IPS-NIHi11 (cell line): Measurements from ENCODE around the gene TMEM132C.
A peak's percentile ranks its signal among the peaks of the same experiment; 100 is the strongest.

Experiments used
- DNase-seq: peaks from one replicate; pipeline ENCODE4 v3.0.0; 2012; ENCODE audit warnings: mixed read lengths, low spot score

The TMEM132C gene

DNA sequence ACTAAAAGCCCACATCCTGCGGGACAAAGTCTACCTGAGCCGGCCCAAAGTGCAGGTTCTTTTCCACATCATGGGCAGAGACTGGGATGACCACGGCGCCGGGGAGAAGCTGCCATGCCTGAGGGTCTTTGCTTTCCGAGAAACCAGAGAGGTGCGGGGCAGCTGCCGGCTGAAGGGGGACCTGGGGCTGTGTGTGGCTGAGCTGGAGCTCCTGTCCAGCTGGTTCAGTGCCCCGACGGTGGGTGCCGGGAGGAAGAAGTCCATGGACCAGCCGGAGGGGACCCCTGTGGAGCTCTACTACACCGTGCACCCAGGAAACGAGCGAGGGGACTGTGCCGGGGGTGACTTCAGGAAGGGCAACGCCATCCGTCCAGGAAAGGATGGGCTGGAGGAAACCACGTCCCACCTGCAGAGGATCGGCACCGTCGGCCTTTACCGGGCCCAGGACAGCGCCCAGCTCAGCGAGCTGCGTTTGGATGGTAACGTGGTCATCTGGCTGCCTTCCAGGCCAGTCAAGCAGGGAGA is 148.1 kb downstream of the TMEM132C start:
- no peak for DNase-seq

DNA sequence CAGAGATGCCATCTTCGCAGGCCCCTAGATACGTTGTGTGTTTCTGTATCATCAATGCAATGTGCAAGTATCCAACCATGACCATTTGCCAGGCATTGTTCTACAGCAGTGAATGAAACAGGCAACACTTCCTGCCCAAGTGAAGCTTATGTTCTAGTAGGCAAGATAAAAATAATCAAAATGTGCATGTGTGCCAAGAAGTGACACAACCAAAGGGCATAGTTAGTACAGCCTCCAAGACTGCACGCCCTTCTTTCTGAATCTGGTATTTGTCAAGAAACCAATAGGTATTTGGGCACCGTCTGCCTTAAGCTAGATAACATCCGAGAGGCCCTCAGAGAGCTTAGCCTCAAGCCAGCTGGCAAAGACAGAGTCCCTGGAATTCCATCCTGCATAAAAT is 152.0 kb downstream of the TMEM132C start:
- no peak for DNase-seq

DNA sequence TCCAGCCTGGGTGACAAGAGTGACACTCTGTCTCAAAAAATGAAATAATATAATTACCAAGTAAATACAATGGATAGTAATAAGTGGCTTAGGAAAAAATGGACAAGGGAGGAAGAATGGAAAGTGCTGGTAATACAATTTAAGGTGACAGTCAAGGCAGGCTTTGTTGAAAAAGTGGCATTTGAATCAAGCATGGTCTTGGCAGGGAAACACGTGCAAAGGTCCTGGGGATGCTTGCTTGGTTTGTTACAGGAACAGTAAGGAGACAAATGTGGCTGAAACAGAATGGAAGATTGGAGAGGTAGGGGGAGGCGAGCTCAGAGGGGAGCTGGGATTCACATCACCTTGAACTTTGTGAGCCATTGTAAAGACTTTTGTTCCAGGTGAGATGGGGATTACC is 153.2 kb downstream of the TMEM132C start:
- DNase-seq, result no peak

DNA sequence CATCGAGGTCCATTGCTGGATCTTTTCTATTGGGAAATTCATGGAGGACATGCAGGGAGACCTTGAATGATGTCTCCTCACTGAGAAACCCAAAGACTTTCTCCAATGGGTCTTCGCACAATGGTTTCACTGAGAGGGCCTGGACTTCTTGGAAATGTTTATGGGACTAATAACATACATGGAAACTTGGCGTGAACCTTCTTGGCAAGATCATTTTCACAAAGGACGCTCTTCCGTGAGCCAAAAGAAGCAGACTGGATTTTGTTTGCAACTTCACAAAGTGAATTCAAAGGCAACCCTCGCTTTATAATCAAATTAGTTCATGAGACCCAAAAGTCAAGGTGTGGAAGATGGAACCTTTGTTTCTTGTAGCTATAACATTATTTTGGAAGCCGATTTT is 154.4 kb downstream of the TMEM132C start:
- no peak for DNase-seq

DNA sequence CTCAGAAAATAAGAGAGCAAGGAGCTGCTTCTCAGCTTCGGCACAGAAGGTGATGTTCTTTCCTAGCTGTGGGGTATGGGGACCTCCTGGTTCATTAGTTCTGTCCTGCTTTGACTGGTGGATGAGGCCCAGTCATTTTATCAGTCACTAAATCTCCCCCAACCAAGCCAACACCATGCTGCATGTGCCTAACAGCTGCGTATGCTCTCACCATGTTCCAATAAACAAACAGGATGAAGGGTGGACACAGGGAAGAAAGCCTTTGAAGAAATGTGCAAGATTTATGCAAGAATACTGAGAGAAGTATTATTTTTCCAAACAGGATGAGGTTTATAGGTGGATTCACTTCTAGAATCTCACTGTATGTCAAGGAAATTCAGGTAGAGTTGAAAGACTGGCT is 156.2 kb downstream of the TMEM132C start:
- no peak for DNase-seq

DNA sequence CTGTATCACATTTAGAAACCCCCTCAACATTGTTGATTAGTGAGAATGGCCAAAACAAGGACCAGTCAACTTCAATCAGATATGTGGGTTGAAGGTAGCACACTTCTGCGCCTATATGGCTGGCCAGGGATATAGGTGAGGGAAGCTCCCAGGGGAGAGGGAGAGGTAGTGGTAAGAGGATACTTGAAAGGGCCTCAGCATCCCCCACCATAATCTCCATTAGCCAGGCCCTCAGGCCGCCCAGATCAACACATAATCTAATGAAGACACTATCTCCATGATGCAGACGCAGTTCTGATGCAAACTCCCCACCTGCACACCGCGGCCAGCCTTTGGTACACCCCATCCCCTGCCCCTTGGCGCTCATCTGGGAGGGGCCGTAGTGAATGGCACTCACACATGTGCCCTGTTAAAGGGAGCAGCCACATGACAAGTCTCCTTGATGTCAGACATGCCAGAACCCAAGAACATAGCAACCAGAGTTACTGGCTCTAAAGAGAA is 158.0 kb downstream of the TMEM132C start:
- DNase-seq, result no peak

DNA sequence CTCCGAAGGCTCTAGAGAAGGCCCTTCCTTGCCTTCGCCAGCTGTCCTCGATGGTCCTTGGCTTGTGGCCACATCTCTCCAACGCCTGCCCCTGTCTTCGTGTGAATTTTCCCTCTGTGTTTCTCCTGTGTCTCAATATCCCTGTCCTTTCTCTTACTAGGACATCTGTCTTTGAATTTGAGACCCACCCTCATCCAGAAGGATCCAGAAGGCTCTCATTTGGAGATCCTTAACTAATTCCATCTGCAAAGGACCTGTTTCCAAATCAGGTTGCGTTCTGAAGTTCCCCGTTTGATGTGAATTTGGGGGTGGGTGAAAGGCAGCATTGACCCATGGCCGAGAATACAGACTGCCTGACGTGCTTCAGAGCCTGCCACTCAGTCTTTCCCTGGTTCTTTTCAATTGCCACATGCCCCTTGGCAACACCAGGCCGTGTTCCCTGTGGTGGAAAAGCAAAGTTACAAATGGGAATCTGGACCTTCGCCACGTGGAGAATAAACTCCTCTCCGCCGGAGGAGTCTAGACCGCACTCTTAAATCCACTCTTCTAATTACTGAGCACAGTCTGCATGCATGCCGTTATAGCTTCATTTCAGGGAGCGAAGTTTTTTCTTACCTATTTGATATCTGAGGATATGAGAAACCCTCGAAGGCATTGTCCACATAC is 158.8 kb downstream of the TMEM132C start:
- DNase-seq, result no peak

DNA sequence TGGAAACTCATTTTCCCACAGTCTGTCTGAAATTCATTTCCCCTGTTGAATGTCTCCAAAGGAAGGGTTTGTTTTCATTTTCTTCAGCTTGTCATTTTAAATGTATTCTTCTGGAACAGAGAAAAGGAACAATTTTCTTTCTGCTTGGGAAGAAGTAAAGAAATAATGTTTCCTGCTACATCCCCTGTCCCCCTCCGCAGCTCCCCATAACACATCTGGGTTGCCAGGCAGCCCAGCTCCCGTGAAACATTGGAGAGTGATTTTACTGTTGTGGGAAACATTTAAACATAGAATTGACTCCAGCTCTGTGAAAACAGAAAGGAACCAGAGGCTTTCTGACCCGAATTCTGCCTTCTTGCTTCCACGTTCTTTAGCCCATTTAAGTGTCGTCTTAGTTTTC is 159.5 kb downstream of the TMEM132C start:
- no peak for DNase-seq

DNA sequence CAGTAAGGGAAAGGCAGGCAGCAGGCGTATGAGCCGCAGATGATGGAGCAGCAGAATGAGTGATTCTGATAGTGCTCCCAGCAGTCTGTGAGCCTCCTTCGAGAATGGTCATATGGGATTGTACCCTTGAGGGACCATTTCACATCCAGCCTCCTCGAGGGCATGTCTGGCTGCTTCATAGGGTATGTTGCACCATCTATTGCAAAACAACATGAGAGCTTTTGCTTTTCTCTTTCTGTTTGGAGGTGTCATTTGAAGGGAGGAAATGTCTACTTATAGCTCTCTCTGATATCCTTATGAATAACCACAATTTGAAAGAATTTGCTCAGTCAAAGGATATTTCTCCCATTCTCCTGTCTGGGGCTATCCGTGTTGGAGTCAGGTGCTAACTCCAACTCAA is 172.8 kb downstream of the TMEM132C start:
- no peak for DNase-seq

DNA sequence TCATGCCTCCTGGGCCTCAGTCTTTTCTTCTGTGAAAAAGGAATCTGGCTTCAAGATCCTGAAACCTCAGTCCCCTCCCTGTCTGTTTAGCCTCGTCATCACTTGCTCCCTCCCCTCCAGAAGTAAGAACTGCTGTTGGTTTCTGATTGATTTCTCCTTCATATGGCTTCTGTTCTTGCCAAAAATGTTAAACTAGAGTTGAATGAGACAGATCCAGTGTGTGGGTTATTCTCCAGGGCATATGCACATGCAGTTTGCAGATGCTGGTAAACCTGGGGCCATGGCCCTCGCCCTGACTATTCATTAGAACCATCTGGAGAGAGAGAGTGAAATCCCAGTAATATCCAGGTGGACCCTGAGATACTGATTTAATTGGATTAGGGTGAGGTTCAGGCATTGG is 175.1 kb downstream of the TMEM132C start:
- no peak for DNase-seq

DNA sequence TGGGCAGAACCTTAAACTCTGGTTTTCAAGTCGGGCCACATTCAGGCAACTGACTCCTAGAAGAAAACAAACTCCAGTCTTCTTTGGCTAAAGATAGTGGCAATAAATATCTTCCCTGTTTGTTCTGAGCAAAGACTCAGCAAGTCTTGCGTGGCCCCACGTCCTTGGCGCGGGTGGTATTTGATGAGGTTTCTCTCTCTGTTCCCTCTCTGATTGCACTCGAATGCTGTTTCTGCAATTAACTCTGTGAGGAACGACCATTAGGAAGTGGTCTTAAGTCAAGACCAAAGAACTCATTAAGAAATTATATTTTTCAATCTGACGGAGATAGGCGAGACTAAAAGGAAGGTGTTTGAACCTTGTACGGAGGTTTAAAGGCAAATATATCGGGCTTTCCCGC is 177.6 kb downstream of the TMEM132C start:
- no peak for DNase-seq

DNA sequence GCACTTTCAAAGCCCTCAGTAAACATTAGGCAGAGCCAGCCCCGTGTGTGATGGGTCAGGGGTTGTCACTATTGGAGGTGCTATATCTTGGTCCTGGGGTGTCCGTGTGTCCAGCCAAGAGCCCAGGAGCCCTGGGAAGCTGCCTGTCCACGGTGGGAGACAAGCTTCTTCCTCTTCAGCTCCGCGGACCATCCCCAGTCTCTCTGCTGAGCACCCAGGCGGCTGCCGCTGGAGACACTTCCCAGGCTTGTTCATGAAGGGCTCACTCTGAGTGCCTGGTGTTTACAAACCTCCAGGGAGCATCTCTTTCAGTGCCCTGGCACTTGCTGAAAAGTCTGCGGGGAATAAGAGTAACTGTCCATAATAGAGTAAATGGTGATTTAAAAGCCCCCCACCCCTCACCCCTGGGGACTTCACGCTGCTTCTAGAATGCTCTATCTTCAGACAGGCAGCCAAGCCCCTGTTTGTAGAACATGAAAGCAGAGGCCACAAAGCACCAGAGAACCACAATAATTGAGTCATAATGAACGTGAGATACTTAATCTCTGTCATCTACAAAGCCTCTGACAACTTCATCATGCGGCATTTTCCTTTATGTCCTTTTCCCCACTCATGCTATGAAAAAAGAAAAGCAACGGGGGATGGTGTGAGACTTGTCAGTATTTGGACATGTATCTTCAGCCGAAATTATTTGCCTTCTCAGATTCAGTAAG is 178.6 kb downstream of the TMEM132C start:
- no peak for DNase-seq

DNA sequence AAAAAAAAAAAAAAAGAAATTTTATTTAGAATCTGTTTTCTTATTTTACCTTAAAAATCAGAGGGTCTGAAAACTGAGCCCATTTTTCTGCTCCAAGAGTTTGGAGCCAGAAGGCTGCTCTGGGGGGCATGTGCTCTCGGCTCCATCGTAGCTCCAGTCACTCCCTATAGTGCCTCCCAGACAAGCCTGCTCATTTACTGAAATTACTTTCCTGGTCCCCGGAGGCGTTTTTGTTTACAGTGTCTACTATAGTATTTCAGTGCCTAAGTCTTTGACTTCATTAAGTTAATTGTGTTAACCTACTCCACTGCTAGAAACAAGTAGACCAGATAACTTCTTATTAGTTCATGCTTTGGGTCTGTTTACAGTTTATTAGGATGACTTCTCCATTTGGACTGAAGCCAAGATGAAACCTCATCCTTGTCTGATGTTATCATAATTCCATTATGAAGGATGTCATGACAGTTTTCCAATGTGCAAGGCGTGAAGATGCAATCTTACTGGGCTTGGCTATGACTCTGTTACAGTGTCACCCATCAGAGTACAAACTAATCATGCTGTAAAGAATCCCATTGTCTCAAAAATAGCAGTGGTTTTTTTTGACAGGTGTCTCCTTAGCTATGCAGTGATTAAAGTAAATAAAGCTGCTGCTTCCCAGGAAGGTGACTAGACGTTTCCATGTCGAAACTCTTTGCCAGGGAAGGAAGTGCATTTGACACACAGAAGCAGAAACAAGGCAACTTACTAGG is 182.3 kb downstream of the TMEM132C start:
- no peak for DNase-seq

DNA sequence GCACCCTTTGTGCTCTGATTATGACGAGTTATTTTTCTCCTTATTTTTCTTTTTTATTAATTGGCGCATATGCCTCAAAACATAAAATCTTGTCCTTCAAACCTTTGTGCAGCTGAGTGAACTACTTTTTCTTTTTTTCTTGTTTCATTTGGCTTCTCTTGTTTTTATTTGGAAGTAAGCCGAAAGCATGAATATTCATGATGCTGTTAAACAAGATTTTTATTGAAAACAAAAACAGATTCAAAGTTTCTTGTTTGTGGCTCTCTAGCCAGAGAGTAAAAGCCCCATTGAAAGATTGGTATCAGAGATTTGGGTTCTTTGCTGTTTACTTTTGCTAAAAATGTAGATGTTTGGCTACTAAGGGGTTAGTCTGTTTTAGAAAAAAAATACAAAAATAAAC is 183.8 kb downstream of the TMEM132C start:
- DNase-seq, result no peak

DNA sequence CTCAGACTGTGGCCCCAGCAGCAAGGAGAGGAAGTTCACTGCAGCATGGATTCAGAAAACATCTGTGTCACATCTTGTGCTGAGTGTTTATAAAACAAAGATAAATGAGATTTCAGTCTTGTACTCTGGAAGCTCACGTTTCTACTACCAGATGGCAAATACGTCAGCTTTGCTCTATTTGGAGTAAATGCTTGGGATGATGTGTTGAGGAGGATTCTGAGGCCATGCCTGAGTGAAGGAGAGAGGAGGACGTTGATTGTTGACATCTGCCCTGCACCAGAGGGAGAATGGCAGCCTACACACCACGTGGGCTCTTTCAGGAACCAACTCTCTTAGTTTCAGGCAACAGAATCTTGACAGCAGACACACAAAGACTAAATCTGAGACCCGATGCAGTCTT is 188.9 kb downstream of the TMEM132C start:
- DNase-seq, result peak; percentile 9

DNA sequence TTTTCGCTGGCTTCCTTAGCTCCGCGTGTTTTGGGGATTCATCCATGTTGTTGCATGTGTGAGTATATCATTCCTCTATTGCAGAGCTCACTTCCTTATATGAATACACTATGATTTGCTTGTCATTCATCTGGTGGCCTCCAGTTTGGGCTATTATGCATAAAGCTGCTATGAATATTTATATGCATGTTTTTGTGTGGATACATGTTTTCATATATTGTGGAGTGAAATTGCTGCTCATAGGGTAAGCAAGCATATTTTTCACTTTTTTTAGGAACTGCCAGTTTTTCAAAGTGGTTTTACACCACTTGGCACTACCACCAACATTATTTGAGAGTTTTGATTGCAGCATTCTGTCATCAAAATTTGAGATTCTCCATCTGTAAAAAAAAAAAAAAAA is 190.0 kb downstream of the TMEM132C start:
- DNase-seq, result no peak

DNA sequence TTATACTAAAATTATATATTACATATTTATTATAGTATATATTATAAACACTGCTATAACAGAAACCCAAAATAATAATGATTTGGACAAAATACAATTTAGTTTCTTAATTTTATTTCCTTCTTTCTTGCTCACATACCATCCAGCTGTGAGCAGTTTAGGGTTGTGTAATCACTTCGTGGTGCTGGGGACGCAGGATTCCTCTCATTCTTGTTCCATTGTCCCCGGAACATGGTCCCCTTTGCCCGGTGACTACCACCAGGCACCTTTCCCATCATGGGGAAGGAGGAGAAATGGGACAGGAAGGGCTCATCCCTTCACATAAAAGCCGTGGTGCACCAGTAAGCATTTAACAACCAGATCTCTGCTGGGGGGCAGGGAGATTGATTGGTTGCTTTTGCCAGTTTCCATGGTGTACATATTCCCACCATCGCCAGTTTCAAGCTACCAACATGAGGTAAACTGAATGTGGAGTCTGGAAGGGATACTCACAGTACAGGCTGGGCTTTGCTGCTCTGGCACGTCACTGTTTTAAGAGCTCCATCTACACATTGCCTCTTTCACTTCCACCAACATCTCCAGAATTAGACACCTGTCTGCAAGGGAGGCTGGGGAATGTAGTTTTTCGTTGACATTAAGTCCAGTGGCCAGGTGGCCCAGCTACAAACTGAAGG is 191.5 kb downstream of the TMEM132C start:
- DNase-seq, result no peak

DNA sequence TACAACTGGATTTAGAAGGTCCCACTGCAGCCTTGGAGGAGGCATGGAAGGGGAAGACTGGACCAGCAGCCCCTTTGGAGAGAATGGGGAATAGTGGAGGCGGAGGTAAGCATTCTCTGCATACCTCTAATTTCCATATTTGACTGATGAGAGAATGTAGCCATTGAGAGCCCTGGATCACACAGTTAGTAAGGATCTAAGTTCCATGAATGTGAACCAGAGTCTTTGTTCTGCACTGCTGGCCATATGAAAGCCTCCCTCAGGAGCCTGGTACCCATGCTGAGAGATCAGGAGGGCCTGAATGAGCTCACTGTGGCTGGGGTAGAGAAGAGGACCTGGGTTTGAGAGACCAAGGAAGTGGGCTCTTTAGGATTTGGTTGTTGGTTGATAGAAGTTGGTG is 192.1 kb downstream of the TMEM132C start:
- DNase-seq, result no peak

DNA sequence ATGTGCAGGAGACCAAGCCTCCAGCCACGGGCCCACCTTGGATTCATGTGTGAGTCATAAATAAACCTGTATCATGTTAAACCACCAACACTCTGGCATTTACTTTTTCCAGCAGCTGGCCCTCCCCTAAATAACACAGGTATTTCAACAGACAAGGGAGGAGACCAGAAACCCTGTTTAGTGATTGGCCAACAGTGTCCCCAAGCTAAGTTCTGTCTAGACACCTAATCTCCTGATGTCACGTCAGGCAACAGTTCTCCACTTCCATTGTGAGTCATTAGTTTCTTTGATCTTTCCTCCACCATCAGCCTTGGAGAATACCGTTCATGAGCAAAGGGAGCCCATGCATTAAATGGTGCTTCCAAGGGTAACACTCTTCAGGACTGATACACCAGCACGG is 196.9 kb downstream of the TMEM132C start:
- DNase-seq, result no peak

DNA sequence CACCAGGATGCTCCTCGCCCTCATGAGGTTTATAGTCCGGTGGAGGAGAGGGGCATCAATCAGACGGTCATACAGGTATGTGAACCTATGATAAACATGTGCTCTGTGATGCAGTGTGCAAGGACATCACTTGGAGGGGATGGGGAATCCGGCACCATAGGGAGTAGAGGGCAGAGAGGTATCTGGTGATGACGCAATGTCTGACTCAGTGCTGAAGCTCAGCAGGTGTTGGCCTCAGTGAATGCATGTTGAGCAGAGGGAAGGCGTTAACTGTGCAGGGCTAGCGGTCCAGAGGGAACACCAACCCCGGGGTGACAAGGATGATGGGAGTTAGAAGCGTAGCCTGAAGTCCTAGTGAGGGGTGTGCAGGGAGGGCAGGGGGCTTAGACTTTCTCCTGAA is 200.9 kb downstream of the TMEM132C start:
- DNase-seq, result no peak

DNA sequence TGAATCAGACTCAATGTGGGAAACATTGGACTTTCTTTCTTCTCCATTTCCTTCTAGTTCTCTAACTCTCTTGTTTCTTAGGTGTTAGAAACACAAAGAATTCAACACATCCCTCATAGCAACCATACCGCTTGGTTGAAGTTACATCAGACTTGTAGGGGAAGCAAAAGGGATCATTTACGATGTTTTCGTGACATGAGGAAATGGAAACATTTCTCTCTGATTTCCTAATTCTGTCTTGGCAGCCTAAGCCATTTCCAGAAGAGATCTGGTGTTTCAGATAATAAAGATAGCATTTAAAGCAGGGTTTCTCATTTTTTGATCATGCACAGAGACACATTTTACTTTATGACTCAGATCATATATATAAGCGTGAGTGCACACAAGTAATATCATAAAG is 202.0 kb downstream of the TMEM132C start:
- no peak for DNase-seq

DNA sequence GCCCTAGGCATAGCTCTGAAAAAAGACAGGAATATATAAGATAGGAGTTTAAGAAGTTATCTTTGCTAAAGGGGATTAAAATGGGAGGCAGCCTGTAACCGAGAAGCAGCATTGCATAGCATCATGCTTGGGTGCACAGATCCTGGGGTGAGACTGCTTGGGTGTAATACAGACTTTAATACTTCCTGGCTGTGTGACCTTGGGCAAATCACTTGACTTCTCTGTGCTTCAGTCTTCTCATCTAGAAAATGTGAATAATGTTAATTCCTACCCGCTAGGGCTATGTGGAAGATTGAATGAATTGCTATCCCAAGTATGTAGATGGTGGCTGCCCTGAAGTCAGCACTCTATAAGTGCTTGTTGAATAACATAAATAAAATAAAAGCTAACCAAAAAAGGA is 204.5 kb downstream of the TMEM132C start:
- DNase-seq, result no peak
